Urothelium cell line (cell line): ENCODE measurements around the gene EFNA2.

ENCODE experiments used
- DNase-seq: peaks from one replicate; pipeline ENCODE4 v3.0.0; 2011; ENCODE audit warnings: low spot score, mixed read lengths
- FAIRE-seq: peaks from 2 replicates; lab custom pipeline; 2011; peaks lifted over from hg19 to GRCh38; lab: Jason Lieb, UNC

The EFNA2 gene

GRCh38 chr19:1282588-1283206 is 3.0 kb upstream of the EFNA2 start:
- DNase-seq (no peak), FAIRE-seq (no peak)

- no peak for DNase-seq
- no peak for FAIRE-seq
Measured at GRCh38 chr19:1283207-1283916, 2.3 kb upstream of the EFNA2 start.

GRCh38 chr19:1283917-1284292 is 1.8 kb upstream of the EFNA2 start:
- FAIRE-seq, result no peak

GRCh38 chr19:1284293-1284978 is 1.2 kb upstream of the EFNA2 start:
- FAIRE-seq (no peak), DNase-seq (no peak)

More at GRCh38 chr19:1283917-1284292, 1.8 kb upstream of the EFNA2 start:
- DNase-seq, result no peak

GRCh38 chr19:1284979-1285736 is 515 bp upstream of the EFNA2 start:
- DNase-seq (no peak), FAIRE-seq (no peak)

- DNase-seq (no peak), FAIRE-seq (no peak)
Measured at GRCh38 chr19:1286487-1287353, 1.0 kb downstream of the EFNA2 start.

GRCh38 chr19:1287354-1288225 is 1.9 kb downstream of the EFNA2 start:
- no peak for DNase-seq
- FAIRE-seq, result no peak

GRCh38 chr19:1288226-1288612 is 2.5 kb downstream of the EFNA2 start:
- FAIRE-seq (no peak), DNase-seq (no peak)

GRCh38 chr19:1288833-1289685 is 3.4 kb downstream of the EFNA2 start:
- DNase-seq (no peak), FAIRE-seq (no peak)

GRCh38 chr19:1289686-1290025 is 4.0 kb downstream of the EFNA2 start:
- no peak for FAIRE-seq
- DNase-seq, result no peak

GRCh38 chr19:1290196-1290702 is 4.6 kb downstream of the EFNA2 start:
- DNase-seq (no peak), FAIRE-seq (no peak)

- no peak for FAIRE-seq
- DNase-seq, result peak; percentile 34
Measured at GRCh38 chr19:1290703-1291651, 5.3 kb downstream of the EFNA2 start.

- no peak for DNase-seq
- FAIRE-seq, result no peak
Measured at GRCh38 chr19:1291761-1292418, 6.2 kb downstream of the EFNA2 start.

GRCh38 chr19:1292419-1293151 is 6.9 kb downstream of the EFNA2 start:
- FAIRE-seq (no peak), DNase-seq (no peak)

- no peak for DNase-seq
Measured at GRCh38 chr19:1293782-1294604, 8.3 kb downstream of the EFNA2 start.

More at GRCh38 chr19:1293782-1294604, 8.3 kb downstream of the EFNA2 start:
- no peak for FAIRE-seq
